OCI-LY7 (cell line): ENCODE data around the gene PLXNB1.

Experiments used
- CTCF ChIP-seq: fragments of 200-600 bp; sonication (generic); conservative IDR thresholded peaks from 2 replicates; pipeline ENCODE4 v1.5.1; 2014; ENCODE audit warnings: mild to moderate bottlenecking, antibody characterized with exemption, low read length, moderate library complexity, mixed read lengths
- EZH2phosphoT487 ChIP-seq: fragments of 200-600 bp; sonication (generic); IDR thresholded peaks from 2 replicates; pipeline ENCODE4 v1.6.1; 2018; ENCODE audit warnings: low read depth, borderline replicate concordance, mild to moderate bottlenecking, mixed run types, antibody characterized with exemption, low read length, moderate library complexity, mixed read lengths

GRCh38 chr3:48451270-48451669, 21.4 kb upstream of the PLXNB1 start:
- TF ChIP-seq CTCF, result no peak
- no peak for TF ChIP-seq EZH2phosphoT487
